GDM1 (cell line): ENCODE data around the gene WDR18.
A peak's percentile ranks its signal among the peaks of the same experiment; 100 is the strongest.

Source experiments
- DNase-seq: peaks from one replicate; lab custom pipeline; 2025; lab: John Stamatoyannopoulos, UW

The WDR18 gene

DNA sequence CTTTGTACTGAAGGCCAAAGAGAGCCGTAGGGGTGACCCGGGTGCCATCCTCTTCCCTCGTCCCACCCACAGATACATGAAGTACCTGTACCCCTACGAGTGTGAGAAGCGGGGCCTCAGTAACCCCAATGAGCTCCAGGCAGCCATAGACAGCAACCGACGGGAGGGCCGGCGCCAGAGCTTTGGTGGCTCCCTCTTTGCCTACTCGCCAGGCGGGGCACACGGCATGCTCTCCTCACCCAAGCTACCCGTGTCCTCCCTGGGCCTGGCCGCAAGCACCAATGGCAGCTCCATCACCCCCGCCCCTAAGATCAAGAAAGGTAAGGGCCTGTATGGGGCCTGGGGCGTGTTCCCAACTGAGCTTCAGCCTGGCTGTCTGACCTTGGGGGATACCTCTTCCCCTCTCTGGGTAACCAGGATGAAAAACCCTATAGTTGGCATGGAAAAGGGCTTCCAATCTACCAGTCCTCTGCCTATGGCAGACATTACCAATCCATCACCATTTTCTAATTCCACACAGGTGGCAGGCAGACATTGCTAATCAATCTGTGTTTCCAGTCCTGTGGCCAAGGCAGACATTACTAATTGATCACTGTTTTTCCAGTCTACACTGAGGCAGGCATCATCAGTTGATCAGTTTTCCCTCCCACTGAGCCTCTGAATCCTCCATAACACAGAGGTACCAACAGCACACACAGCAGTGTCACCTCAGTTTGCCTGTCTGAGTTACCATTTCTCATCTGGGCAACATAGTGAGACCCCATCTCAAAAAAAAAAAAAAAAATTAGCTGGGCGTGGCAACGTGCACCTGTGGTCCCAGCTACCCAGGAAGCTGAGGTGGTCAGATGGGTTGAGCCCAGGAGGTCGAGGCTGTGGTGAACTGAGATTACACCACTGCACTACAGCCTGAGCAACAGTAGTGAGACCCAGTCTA is 19.1 kb upstream of the WDR18 start:
- no peak for DNase-seq

DNA sequence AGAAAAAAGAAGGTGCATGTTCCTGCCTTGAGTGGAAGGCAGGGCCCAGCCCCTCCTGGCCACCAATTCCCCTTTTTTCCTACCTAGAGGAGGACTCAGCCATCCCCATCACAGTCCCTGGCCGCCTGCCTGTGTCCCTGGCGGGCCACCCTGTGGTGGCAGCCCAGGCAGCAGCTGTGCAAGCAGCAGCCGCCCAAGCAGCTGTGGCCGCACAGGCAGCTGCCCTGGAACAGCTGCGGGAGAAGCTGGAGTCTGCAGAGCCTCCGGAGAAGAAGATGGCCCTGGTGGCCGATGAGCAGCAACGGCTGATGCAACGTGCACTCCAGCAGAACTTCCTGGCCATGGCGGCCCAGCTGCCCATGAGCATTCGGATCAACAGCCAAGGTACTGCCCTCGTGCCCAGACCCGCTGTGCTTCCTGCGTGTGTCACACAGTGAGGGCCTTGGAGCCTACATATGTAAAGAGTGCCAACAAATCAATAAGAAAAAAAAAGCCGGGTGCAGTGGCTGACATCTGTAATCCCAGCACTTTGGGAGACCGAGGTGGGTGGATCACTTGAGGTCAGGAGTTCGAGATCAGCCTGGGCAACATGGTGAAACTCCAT is 17.6 kb upstream of the WDR18 start:
- DNase-seq, result no peak

DNA sequence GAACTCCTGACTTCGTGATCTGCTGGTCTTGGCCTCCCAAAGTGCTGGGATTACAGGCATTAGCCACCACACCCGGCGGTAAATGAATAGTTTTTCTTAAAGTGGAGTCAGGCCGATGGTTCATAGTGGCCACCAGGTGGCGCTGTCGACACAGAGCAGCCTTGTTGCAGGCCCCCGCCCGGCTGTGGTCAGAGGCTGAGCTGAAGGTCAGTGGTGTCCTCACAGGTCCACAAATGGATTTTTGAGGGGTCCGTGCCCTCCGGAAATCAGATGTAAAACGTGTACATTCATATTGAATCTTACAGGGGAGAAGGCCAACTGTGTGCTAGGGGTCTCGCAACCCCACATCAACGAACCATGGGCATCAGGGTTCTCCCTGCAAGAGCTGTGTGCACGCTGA is 13.4 kb upstream of the WDR18 start:
- DNase-seq, result no peak

- no peak for DNase-seq
Observed at GRCh38 chr19:971795-972194, 12.3 kb upstream of the WDR18 start.

- DNase-seq, result no peak
Observed at GRCh38 chr19:972281-972680, 11.9 kb upstream of the WDR18 start.

- no peak for DNase-seq
Observed at GRCh38 chr19:973726-974563, 10.2 kb upstream of the WDR18 start.

DNA sequence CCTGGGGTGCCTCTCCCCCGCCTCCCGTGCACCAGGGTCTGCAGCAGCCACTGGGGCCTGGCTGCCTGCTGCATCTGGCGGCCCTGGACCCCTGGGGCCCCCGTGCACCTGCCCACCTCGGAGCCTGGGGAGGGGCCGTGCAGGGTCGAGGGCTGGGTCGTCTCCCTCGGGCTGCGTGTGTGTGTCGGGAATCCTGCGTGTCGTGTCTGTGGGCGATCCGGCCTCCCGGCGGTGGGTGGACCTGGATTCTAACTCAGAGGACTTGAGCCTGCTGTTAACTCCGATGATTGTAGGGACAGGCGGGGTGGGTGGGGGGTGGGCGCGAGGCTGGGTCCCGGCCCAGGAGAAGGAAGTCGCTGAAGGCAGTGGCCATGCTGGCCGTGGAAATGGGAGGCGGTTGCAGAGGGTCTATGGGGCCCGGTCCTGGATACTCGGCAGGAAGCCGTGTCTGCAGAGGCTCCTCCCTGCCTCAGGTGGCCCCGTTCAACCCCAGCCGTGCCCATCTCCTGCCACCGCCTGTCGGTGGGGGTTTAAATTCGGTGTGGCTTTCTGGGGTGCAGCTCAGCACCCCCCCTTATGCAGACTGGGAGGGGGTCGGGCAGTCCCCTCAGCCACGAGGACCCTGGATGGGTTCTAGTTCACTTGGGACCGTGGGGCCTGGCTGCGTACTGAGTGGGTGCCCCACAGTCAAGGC is 9.4 kb upstream of the WDR18 start:
- DNase-seq, result no peak

GRCh38 chr19:976476-976875 is 7.7 kb upstream of the WDR18 start:
- no peak for DNase-seq

DNA sequence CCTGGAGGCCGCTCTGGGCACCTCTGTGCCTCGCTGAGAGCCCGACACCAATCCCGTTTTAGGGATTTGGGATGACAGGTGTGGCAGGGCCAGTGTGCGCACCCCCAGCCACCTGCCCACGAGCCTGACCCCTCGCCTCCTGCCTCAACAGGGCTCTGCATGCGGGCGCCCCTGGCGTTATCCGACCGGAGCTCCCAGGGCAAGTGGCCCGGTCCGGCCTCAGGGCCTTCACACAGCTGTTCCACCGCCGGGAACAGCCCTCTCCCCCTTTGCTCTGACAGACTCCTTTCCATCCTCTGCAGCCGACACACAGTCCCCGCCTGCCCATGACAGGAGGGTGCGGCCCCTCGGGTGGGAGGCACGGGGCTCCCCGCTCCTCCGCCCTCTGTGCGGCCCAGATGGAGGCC is 7.1 kb upstream of the WDR18 start:
- DNase-seq, result no peak

GRCh38 chr19:979318-979741 is 4.8 kb upstream of the WDR18 start:
- DNase-seq, result no peak

- DNase-seq, result no peak
Observed at GRCh38 chr19:980133-980998, 3.8 kb upstream of the WDR18 start.

GRCh38 chr19:982567-983170 is 1.5 kb upstream of the WDR18 start:
- peak; percentile 62 for DNase-seq

DNA sequence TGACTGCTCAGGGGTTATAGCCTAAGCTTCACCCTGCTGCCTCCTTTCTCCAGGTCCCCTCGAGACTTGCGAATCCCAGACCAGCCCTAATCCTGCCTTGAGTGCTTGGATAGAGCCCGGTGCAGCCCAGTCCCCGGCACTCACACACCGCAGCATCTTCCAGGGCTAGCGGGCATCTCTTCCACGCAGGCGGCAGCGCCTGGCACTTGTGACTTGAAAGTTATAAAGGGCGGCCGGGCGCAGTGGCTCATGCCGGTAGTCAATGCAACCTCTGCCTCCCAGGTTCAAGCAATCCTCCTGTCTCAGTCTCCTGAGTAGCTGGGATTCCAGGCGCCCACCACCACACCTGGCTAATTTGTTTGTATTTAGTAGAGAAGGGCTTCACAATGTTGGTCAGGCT is 1.9 kb downstream of the WDR18 start:
- no peak for DNase-seq

DNA sequence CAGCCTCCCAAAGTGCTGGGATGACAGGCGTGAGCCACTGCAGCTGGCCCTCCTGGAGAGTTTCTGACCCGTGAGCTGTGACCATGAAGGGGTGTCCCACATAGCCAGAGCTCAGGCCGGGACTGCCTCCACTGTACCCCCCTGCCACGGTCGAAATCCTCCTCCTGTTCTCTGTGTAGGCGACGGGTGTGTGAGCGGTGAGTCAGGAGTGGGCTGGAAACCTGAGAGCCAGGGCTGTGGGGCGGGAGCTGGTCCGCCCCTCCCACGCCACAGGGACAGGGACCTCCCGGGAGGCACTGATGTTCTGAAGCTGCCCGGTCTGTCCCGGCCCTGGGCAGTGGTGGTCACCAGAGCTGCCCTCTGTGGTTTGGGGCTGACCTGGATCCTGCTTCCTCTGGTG is 3.9 kb downstream of the WDR18 start:
- no peak for DNase-seq

- DNase-seq, result no peak
Observed at GRCh38 chr19:988510-988909, 4.4 kb downstream of the WDR18 start.

DNA sequence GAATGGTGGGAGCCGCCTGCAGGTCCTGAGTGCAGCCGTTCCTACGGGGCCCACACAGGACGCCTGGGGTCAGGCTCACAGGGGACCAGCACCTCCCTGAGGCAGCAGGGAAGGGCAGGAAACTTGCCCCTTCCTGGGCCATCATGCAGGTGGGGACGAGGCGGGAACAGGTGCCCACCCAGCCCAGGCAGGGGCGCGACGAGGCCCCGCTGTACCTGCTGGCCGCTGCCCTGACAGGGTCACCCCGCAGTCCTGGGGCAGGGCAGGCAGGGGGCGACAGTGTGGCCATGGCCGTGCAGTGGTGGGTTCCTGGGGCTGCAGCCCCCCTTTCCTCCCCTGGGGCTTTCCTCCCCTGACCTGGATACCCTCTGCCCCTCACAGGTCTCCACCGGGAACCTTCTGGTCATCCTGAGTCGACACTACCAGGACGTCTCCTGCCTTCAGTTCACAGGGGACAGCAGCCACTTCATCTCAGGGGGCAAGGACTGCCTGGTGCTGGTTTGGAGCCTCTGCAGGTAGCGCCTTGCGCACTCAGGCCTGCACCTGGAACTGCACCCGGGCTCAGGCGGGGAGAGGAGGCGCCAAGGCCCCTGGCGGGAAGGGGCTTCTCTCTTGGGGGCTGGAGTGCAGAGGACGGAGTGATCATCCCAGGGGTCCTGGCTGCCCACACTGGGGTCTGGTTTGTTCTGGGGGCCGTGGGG is 5.4 kb downstream of the WDR18 start:
- DNase-seq, result no peak

DNA sequence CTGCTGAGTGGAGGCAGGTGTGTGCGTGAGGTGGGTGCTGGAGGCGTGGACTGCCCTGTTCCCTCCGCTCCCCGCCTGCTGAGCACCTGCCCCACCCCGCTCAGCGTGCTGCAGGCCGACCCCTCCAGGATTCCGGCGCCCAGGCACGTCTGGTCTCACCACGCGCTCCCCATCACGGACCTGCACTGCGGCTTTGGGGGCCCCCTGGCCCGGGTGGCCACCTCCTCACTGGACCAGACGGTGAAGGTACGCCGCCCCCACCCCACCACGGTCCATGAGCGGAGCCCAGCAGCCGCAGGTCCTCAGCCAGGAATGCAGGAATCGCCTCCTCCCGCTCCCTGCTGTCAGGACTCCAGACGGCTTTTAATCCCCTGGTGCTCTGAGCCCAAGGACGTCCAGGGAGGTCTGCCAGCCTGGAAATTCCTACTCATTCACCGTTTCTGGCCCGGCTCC is 6.0 kb downstream of the WDR18 start:
- DNase-seq, result no peak

DNA sequence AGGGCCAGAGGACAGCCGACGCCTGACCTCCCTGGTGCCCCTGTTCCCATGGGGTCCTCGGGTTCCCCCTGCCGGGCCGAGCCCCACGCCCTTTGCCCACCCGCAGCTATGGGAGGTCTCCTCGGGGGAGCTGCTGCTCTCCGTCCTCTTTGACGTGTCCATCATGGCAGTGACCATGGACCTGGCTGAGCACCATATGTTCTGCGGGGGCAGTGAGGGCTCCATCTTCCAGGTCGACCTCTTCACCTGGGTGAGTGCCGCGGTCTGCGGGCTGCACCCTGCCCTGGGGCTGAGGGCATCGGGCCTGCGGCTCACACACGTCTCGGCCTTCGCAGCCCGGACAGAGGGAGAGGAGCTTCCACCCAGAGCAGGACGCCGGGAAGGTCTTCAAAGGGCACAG is 6.6 kb downstream of the WDR18 start:
- no peak for DNase-seq

DNA sequence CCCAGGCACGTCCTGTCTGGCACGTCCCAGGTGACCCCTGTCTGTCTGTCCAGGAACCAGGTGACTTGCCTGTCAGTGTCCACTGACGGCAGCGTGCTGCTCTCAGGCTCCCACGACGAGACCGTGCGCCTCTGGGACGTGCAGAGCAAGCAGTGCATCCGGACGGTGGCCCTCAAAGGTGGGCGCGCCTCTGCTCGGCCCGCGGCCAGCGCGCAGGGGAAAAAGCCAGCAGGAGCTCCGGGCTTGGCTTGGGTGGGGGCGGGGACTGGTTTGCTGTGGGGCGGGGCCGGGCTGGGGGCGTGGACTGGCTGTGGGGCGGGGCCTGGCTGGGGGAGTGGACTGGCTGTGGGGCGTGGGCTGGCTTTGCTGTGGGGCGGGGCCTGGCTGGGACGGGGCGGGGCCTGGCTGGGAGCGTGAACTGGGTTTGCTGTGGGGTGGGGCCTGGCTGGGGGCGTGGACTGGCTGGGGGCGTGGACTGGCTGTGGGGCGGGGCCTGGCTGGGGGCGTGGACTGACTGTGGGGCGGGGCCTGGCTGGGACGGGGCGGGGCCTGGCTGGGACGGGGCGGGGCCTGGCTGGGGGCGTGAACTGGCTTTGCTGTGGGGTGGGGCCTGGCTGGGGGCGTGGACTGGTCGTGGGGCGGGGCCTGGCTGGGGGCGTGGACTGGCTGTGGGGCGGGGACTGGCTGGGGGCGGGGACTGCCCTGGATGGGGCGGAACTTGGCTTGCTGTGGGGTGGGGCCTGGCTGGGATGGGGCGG is 7.2 kb downstream of the WDR18 start:
- DNase-seq, result no peak
